GM21390 (cell line): ENCODE results near the gene C1QTNF3.
"Not testable (repeated sequence)": the region's sequence is repeated elsewhere in the genome, so short reads cannot be mapped to it uniquely, and the experiment has no call there.

ENCODE experiments used
- ATAC-seq: cut with Tn5 transposase; IDR thresholded peaks from one replicate; pipeline ENCODE4 v1.9.1; 2021; ENCODE audit not compliant: unreplicated experiment

C1QTNF3 gene

GRCh38 chr5:34026089-34026761 lies 16.8 kb downstream of the C1QTNF3 start:
- ATAC-seq = no peak

- peak; percentile 97 for ATAC-seq
These were observed 20.8 kb downstream of the C1QTNF3 start for GRCh38 chr5:34022121-34022705.

- no peak for ATAC-seq
These were observed 21.7 kb downstream of the C1QTNF3 start for GRCh38 chr5:34021334-34021733.

GRCh38 chr5:34020726-34021125 lies 22.3 kb downstream of the C1QTNF3 start:
- no peak for ATAC-seq

GRCh38 chr5:34017254-34017653 lies 25.8 kb downstream of the C1QTNF3 start:
- ATAC-seq = no peak

- no peak for ATAC-seq
These were observed 26.3 kb downstream of the C1QTNF3 start for GRCh38 chr5:34016750-34017149.

- no peak for ATAC-seq
These were observed 26.8 kb downstream of the C1QTNF3 start for GRCh38 chr5:34016222-34016621.

GRCh38 chr5:34015120-34015822 lies 27.7 kb downstream of the C1QTNF3 start:
- no peak for ATAC-seq

GRCh38 chr5:34014626-34015025 lies 28.4 kb downstream of the C1QTNF3 start:
- ATAC-seq = no peak

GRCh38 chr5:34013547-34013946 lies 29.5 kb downstream of the C1QTNF3 start:
- no peak for ATAC-seq

- ATAC-seq = no peak
These were observed 30.2 kb downstream of the C1QTNF3 start for GRCh38 chr5:34012791-34013190.

GRCh38 chr5:34011536-34011935 lies 31.5 kb downstream of the C1QTNF3 start:
- no peak for ATAC-seq

- ATAC-seq = not testable (repeated sequence)
These were observed 32.9 kb downstream of the C1QTNF3 start for GRCh38 chr5:34010146-34010545.

- ATAC-seq = no peak
These were observed 33.4 kb downstream of the C1QTNF3 start for GRCh38 chr5:34009610-34010009.

GRCh38 chr5:34008802-34009201 lies 34.2 kb downstream of the C1QTNF3 start:
- ATAC-seq = no peak

- ATAC-seq = peak; percentile 94
These were observed 35.1 kb downstream of the C1QTNF3 start, which contains the start of gene AMACR for GRCh38 chr5:34007621-34008600. Gene AMACR, minus strand, starts transcription at chr5:34008050. Its CDS starts 31 bp downstream, at chr5:34008019.

GRCh38 chr5:34007201-34007620 lies 35.8 kb downstream of the C1QTNF3 start:
- ATAC-seq = no peak

- ATAC-seq = no peak
These were observed 37.3 kb downstream of the C1QTNF3 start for GRCh38 chr5:34005681-34006080.

GRCh38 chr5:34005211-34005610 lies 37.8 kb downstream of the C1QTNF3 start:
- no peak for ATAC-seq

- no peak for ATAC-seq
These were observed 39.1 kb downstream of the C1QTNF3 start for GRCh38 chr5:34003941-34004340.
